ENCODE measurements around the gene ESAM.

ESAM gene

DNA sequence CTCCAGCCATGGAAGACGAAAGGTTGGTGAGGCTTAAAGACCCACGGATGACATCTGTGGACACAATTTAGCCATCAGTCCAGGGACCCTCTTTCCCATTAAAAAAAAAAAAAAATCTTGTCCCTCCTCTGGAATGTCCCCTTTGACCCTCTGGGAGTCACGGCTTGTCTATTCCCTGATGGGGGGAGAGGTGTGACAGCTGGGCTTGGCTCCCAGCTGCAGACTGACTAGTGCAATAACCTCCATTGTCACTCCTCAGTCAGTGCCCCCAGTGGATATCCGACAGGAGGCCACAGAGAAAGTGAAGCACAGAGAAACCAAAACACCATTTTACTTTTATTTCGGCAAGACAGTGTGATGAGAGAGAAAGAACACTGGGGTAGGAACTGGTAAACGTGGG, 7.4 kb downstream of the ESAM start:
- H3K4me2 ChIP-seq = no peak overlapping the region
- H3K27me3 ChIP-seq = no peaks in the 10 kb centered on the region
- peaks cover 29% of the 10 kb centered on the region for H3K36me3 ChIP-seq
- peaks cover 42% of the 10 kb centered on the region for H4K20me1 ChIP-seq
- H3K4me1 ChIP-seq = peaks cover 50% of the 10 kb centered on the region
- no peak overlapping the region for H3K27ac ChIP-seq
- no peak overlapping the region for H3K9ac ChIP-seq
- H3K9me3 ChIP-seq = no peaks in the 10 kb centered on the region
- no peak overlapping the region for H3K4me3 ChIP-seq
- TF ChIP-seq Cebpa-rat (IDR thresholded peaks at IDR 0.05) = no peak

GRCh38 chr11:124754309-124754708, 7.8 kb downstream of the ESAM start:
- no peak overlapping the region for H3K4me3 ChIP-seq
- H4K20me1 ChIP-seq = peaks cover 42% of the 10 kb centered on the region
- TF ChIP-seq Cebpa-rat (IDR thresholded peaks at IDR 0.05) = no peak
- no peak overlapping the region for H3K27ac ChIP-seq
- H3K9me3 ChIP-seq = no peaks in the 10 kb centered on the region
- no peak overlapping the region for H3K4me2 ChIP-seq
- H3K27me3 ChIP-seq = no peaks in the 10 kb centered on the region
- no peak overlapping the region for H3K9ac ChIP-seq
- H3K4me1 ChIP-seq = peaks cover 46% of the 10 kb centered on the region
- H3K36me3 ChIP-seq = peaks cover 29% of the 10 kb centered on the region

- H3K4me3 ChIP-seq = no peak overlapping the region
- no peaks in the 10 kb centered on the region for H3K9me3 ChIP-seq
- peaks cover 42% of the 10 kb centered on the region for H4K20me1 ChIP-seq
- 0 out of 2 replicates have a peak overlapping the region, but pooled peaks have one; percentile 46 for H3K4me2 ChIP-seq
- no peak for TF ChIP-seq Cebpa-rat (IDR thresholded peaks at IDR 0.05)
- no peak overlapping the region for H3K9ac ChIP-seq
- peaks cover 42% of the 10 kb centered on the region for H3K4me1 ChIP-seq
- no peak overlapping the region for H3K27ac ChIP-seq
- peaks cover 29% of the 10 kb centered on the region for H3K36me3 ChIP-seq
- H3K27me3 ChIP-seq = no peaks in the 10 kb centered on the region
Observed at GRCh38 chr11:124753624-124754023, 8.5 kb downstream of the ESAM start.

- Histone ChIP-seq H3K4me1 (peaks cover 42% of the 10 kb centered on the region), H3K27me3 (no peaks in the 10 kb centered on the region), H3K4me3 (no peak overlapping the region), H3K4me2 (peak overlapping the region; percentile 46; the same call in 1 of the 2 replicates), H3K36me3 (peaks cover 29% of the 10 kb centered on the region), H3K9me3 (no peaks in the 10 kb centered on the region), H4K20me1 (peaks cover 42% of the 10 kb centered on the region), H3K27ac (no peak overlapping the region), H3K9ac (no peak overlapping the region)
- TF ChIP-seq Cebpa-rat (IDR thresholded peaks at IDR 0.05) = no peak
Observed at GRCh38 chr11:124753205-124753604, 8.9 kb downstream of the ESAM start.

DNA sequence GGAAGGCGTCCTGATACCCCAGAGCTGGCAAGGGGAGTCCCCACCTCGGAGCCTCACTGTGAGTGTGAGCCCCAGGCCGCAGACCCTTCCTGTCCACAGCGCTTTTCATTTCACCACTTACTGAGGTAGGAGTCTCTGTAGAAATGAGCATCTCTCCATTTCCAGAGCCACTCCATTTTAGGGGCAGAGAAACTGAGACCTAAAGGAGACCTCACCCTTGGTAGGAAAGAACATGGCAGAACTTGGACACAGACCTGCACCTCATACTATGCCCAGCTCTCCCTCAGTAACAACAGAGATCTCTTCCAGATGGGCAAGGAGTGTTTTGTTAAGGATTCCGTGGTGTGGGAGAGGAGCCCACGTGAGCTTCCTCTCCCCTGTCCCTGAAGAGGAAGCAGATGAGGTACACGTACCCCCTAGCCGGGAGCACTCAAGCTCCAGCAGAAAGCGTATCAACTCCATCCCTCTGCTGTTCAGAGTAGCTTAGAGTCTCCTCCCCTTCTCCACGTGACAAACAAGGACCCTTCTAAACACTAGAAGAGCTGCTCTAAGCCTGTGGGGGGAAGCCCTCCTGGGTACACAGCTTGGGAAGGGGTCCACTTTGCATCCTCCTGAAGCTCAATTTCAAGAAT, 9.5 kb downstream of the ESAM start:
- Histone ChIP-seq H3K4me3 (no peak overlapping the region), H3K9me3 (no peaks in the 10 kb centered on the region), H3K4me2 (peak overlapping the region; percentile 46)

GRCh38 chr11:124751741-124752470, 10.2 kb downstream of the ESAM start, which contains the start of gene VSIG2:
Gene VSIG2, minus strand, starts transcription at chr11:124752255. Its CDS starts 118 bp downstream, at chr11:124752137.
- Histone ChIP-seq H3K27ac (no peak within 1 kb of the TSS), H3K4me2 (peak within 1 kb of the TSS; percentile 46), H3K9me3 (no peaks in the 10 kb centered on the region), H3K4me1 (peaks cover 43% of the 10 kb centered on the region), H4K20me1 (peaks cover 29% of the 10 kb centered on the region), H3K36me3 (peaks cover 29% of the 10 kb centered on the region), H3K4me3 (no peak within 1 kb of the TSS), H3K9ac (no peak within 1 kb of the TSS), H3K27me3 (no peaks in the 10 kb centered on the region)
- no peak for TF ChIP-seq Cebpa-rat (IDR thresholded peaks at IDR 0.05)

More for the DNA sequence above, 9.5 kb downstream of the ESAM start:
- Histone ChIP-seq H3K27ac (no peak overlapping the region), H3K9ac (no peak overlapping the region), H3K36me3 (peaks cover 29% of the 10 kb centered on the region), H3K4me1 (peaks cover 42% of the 10 kb centered on the region), H4K20me1 (peaks cover 36% of the 10 kb centered on the region), H3K27me3 (no peaks in the 10 kb centered on the region)
- no peak for TF ChIP-seq Cebpa-rat (IDR thresholded peaks at IDR 0.05)

DNA sequence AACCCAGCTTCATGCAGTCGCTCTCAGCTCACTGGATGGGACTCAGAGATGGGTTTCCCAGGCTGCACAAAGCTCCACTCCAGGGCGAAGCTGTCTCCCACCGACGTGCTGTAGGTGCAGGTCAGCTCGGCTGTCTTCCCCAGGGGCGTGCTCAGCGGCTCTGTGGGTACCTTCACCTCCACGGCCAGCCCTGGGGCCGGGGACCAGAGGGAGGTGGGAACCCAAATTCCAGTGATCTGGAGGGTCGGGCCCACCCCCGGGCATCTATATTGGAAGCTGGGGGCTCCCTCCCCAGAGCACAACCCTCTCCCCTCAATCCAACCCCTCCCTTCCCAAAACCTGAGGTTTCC, 10.7 kb downstream of the ESAM start:
- H3K4me2 ChIP-seq = no peak overlapping the region
- TF ChIP-seq Cebpa-rat (IDR thresholded peaks at IDR 0.05) = no peak
- H4K20me1 ChIP-seq = peaks cover 24% of the 10 kb centered on the region
- no peak overlapping the region for H3K4me3 ChIP-seq
- no peaks in the 10 kb centered on the region for H3K9me3 ChIP-seq
- peaks cover 28% of the 10 kb centered on the region for H3K36me3 ChIP-seq
- no peaks in the 10 kb centered on the region for H3K27me3 ChIP-seq
- H3K4me1 ChIP-seq = peaks cover 39% of the 10 kb centered on the region
- no peak overlapping the region for H3K9ac ChIP-seq
- no peak overlapping the region for H3K27ac ChIP-seq

DNA sequence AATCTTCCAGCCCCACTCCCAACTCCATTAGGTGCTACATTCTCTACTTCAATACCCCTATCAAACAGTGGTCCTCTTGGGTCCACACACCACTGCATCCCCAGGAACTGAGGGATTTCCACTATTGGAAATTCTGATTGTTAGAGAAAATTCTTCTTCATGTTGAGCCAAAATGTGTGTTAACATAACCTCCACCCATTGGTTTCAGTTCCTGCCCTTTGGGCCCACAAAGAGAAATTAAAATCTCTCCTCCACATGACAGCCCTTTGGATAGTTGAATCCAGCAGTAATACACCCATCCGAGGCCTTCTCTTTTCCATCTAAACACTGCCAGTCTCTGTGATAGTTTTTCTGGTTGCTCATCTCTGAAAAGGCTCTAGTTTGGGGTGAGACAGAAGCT, 12.2 kb downstream of the ESAM start:
- Histone ChIP-seq H3K4me1 (peaks cover 45% of the 10 kb centered on the region), H3K4me3 (no peak overlapping the region), H3K27me3 (no peaks in the 10 kb centered on the region), H4K20me1 (peaks cover 16% of the 10 kb centered on the region), H3K9ac (no peak overlapping the region), H3K36me3 (peaks cover 20% of the 10 kb centered on the region), H3K9me3 (no peaks in the 10 kb centered on the region), H3K4me2 (no peak overlapping the region), H3K27ac (no peak overlapping the region)
- no peak for TF ChIP-seq Cebpa-rat (IDR thresholded peaks at IDR 0.05)

GRCh38 chr11:124748481-124749343, 13.4 kb downstream of the ESAM start:
- Histone ChIP-seq H4K20me1 (peaks cover 7% of the 10 kb centered on the region; the same call in 1 of the 2 replicates), H3K4me1 (peaks cover 45% of the 10 kb centered on the region), H3K4me2 (no peak overlapping the region; the same call in 1 of the 2 replicates), H3K9ac (no peak overlapping the region), H3K4me3 (no peak overlapping the region), H3K27me3 (no peaks in the 10 kb centered on the region), H3K27ac (no peak overlapping the region), H3K9me3 (no peaks in the 10 kb centered on the region), H3K36me3 (peaks cover 8% of the 10 kb centered on the region; the same call in 1 of the 2 replicates)
- TF ChIP-seq Cebpa-rat (IDR thresholded peaks at IDR 0.05) = no peak
